Fibroblast of lung (primary cell): Measurements from ENCODE around the gene CST8. TPM values are rescaled to one million over a fixed set of nuclear protein-coding genes. Genes with fewer than 3 reads are reported as not detected.

ENCODE experiments used
- DNase-seq, 2 donors: peaks; one replicate each; pipeline versions ENCODE4 v3.0.0 to v3.0.0-alpha.2; 2010; ENCODE audit warnings: low read depth in 2 of 2
- H2AFZ ChIP-seq: 2 replicates; pipeline ENCODE4 v1.5.1; 2012; ENCODE audit warnings: low read length, control low read depth, inconsistent platforms
- H3K27ac ChIP-seq: 2 replicates; pipeline ENCODE4 v1.5.1; 2011; ENCODE audit warnings: low read length, control low read depth; ENCODE audit not compliant: insufficient read depth
- H3K27me3 ChIP-seq: 2 replicates; pipeline ENCODE4 v1.5.1; 2011; ENCODE audit warnings: mild to moderate bottlenecking, low read length; ENCODE audit not compliant: control insufficient read depth, insufficient read depth
- H3K36me3 ChIP-seq: 2 replicates; pipeline ENCODE4 v1.5.1; 2011; ENCODE audit warnings: low read length; ENCODE audit not compliant: control insufficient read depth, insufficient read depth
- H3K4me1 ChIP-seq: 2 replicates; pipeline ENCODE4 v1.5.1; 2011; ENCODE audit warnings: low read length; ENCODE audit not compliant: control insufficient read depth, insufficient read depth; ENCODE audit errors: extremely low read depth
- H3K4me2 ChIP-seq: 2 replicates; pipeline ENCODE4 v1.5.1; 2011; ENCODE audit warnings: low read length, control low read depth; ENCODE audit not compliant: insufficient read depth; ENCODE audit errors: extremely low read depth
- H3K4me3 ChIP-seq, 4 experiments: fragments of 200-600 bp in 1 of 4; sonication (generic) in 1 of 4; replicated peaks in 1 of 4; 2 replicates each; pipeline ENCODE4 v1.5.1; 2011 to 2016; ENCODE audit warnings: low read length in 4 of 4, low read depth in 3 of 4, mild to moderate bottlenecking in 3 of 4, control low read depth in 2 of 4, inconsistent platforms in 1 of 4, mixed read lengths in 1 of 4; ENCODE audit not compliant: insufficient read depth in 1 of 4; ENCODE audit errors: control extremely low read depth in 1 of 4
- H3K79me2 ChIP-seq: 2 replicates; pipeline ENCODE4 v1.5.1; 2012; ENCODE audit warnings: mild to moderate bottlenecking, low read length, inconsistent platforms; ENCODE audit not compliant: control insufficient read depth, insufficient read depth
- H3K9ac ChIP-seq: 2 replicates; pipeline ENCODE4 v1.5.1; 2011; ENCODE audit warnings: mild to moderate bottlenecking, low read length, control low read depth; ENCODE audit not compliant: insufficient read depth
- H3K9me3 ChIP-seq: 2 replicates; pipeline ENCODE4 v1.5.1; 2012; ENCODE audit warnings: low read depth, low read length; ENCODE audit not compliant: control insufficient read depth, insufficient read depth
- H4K20me1 ChIP-seq: 2 replicates; pipeline ENCODE4 v1.5.1; 2011; ENCODE audit warnings: low read length; ENCODE audit not compliant: control insufficient read depth, insufficient read depth; ENCODE audit errors: extremely low read depth
- EZH2 ChIP-seq: IDR thresholded peaks from 2 replicates; pipeline ENCODE4 v1.5.1; 2012; ENCODE audit warnings: low read length, control low read depth, mild to moderate bottlenecking; ENCODE audit errors: missing control alignments
- polyA plus RNA-seq, 2 donors: library from polyadenylated mRNA; depleted of rRNA in 1 of 2; stranded (reverse) in 1 of 2; unstranded in 1 of 2; fragments of >200 nt; gene quantifications; 2 replicates each; pipeline ENCODE4 v1.2.1, GENCODE V29; 2011 to 2012; ENCODE audit warnings: missing spikeins in 1 of 2
- total RNA-seq: library from RNA; depleted of rRNA; stranded (reverse); fragments of >200 nt; gene quantifications from 2 replicates; pipeline ENCODE4 v1.2.1, GENCODE V29; 2014
- TF ChIP-seq, protein P1 (sequence below), 2 donors: IDR thresholded peaks in 1 of 2; conservative IDR thresholded peaks in 1 of 2; 1 replicate in 1 of 2; 2 replicates in 1 of 2; pipeline ENCODE4 v1.5.1; 2011 to 2012; ENCODE audit warnings: low read length in 2 of 2, control low read depth in 1 of 2, inconsistent platforms in 1 of 2, low read depth in 1 of 2, mild to moderate bottlenecking in 1 of 2

CST8 gene
- total and polyA plus RNA-seq, 2 donors (not counting 1 experiment from before 2014, with no cell fraction given) = not detected

DNA sequence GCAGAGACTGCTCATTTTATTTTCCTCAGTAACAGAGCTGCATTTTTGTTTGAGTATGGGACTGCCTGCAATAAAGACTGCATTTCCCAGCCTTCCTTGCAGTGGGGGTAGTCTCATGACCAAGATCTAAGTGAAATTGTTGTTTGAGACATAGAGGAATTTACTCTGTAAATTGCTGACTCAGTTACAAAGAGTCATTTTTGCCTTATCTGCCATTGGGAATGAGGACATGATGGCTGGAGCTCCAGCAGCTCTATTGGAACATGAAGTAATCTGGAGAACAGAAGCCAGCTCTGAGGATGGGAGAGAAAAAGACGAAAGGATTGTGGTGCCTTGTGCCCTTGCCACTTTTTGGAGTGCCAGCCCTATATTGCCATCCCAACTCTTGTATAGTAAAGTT, 36.1 kb upstream of the CST8 start:
- Histone ChIP-seq H3K27me3 (no peaks in the 10 kb centered on the region), H3K79me2 (no peaks in the 10 kb centered on the region), H3K4me2 (no peak overlapping the region), H3K9me3 (no peaks in the 10 kb centered on the region), H3K27ac (no peak overlapping the region), H3K36me3 (no peaks in the 10 kb centered on the region), H3K4me3 (no peak overlapping the region), H2AFZ (no peak overlapping the region), H3K4me1 (no peaks in the 10 kb centered on the region), H4K20me1 (no peaks in the 10 kb centered on the region), H3K9ac (no peak overlapping the region)
- TF ChIP-seq EZH2 = no peak
- TF ChIP-seq, protein P1, sequence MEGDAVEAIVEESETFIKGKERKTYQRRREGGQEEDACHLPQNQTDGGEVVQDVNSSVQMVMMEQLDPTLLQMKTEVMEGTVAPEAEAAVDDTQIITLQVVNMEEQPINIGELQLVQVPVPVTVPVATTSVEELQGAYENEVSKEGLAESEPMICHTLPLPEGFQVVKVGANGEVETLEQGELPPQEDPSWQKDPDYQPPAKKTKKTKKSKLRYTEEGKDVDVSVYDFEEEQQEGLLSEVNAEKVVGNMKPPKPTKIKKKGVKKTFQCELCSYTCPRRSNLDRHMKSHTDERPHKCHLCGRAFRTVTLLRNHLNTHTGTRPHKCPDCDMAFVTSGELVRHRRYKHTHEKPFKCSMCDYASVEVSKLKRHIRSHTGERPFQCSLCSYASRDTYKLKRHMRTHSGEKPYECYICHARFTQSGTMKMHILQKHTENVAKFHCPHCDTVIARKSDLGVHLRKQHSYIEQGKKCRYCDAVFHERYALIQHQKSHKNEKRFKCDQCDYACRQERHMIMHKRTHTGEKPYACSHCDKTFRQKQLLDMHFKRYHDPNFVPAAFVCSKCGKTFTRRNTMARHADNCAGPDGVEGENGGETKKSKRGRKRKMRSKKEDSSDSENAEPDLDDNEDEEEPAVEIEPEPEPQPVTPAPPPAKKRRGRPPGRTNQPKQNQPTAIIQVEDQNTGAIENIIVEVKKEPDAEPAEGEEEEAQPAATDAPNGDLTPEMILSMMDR (conservative IDR thresholded peaks at IDR 0.05 in 1 of 2, IDR thresholded peaks at IDR 0.05 in 1 of 2; ENCODE audit: low read depth in 1 of 2, low read length in 2 of 2) = no peak
- DNase-seq = no peak

DNA sequence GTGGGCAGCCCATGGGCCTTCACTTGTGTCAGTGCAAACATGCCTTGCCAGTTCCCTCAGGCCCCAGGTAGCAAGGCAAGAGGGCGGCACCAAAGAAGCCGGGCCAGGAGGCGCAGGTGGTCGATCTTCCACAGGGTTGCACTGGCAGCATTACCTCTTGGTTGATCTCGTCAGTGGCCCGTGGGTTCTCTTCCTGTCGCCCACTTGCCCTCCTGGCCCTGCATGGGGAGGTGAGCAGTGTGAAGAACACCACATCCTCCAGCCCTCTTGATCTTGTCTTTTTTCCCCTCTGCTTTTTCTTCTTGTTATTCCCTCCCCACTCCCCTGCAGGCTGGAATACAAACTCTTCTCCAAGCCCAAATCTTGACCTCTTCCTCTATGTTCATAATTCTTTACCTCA, 35.3 kb upstream of the CST8 start:
- Histone ChIP-seq H3K36me3 (no peaks in the 10 kb centered on the region), H3K4me2 (no peak overlapping the region), H3K27me3 (no peaks in the 10 kb centered on the region), H3K4me3 (no peak overlapping the region), H3K9ac (no peak overlapping the region), H4K20me1 (no peaks in the 10 kb centered on the region), H3K79me2 (no peaks in the 10 kb centered on the region), H3K27ac (no peak overlapping the region), H2AFZ (no peak overlapping the region), H3K9me3 (no peaks in the 10 kb centered on the region), H3K4me1 (no peaks in the 10 kb centered on the region)
- no peak for DNase-seq
- TF ChIP-seq, protein P1 (conservative IDR thresholded peaks at IDR 0.05 in 1 of 2, IDR thresholded peaks at IDR 0.05 in 1 of 2; ENCODE audit: low read depth in 1 of 2, low read length in 2 of 2) = no peak

DNA sequence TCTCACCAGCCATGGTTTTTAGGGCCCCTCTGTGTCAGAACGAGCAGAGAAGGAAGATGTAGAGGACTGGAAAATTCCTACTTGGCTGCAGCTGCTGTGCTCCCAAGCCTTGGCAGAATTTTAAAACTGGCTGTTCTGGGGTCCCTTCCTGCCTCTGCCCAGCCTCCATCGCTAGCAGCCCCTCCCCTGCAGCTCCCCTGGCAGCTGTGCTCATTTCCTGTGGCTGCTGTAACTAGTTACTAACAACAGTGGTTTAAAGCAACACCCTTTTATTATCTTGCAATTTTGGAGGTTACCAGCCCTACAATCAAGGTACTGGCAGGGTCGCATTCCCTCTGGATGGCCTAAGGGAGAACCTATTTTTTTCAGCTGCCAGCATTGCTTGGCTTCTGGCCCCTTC, 34.5 kb upstream of the CST8 start:
- H3K79me2 ChIP-seq = no peaks in the 10 kb centered on the region
- TF ChIP-seq, protein P1 (conservative IDR thresholded peaks at IDR 0.05 in 1 of 2, IDR thresholded peaks at IDR 0.05 in 1 of 2; ENCODE audit: low read depth in 1 of 2, low read length in 2 of 2) = no peak
- TF ChIP-seq EZH2 = no peak
- no peaks in the 10 kb centered on the region for H3K36me3 ChIP-seq
- no peak overlapping the region for H3K9ac ChIP-seq
- H3K9me3 ChIP-seq = no peaks in the 10 kb centered on the region
- H2AFZ ChIP-seq = no peak overlapping the region
- H3K4me1 ChIP-seq = no peaks in the 10 kb centered on the region
- H3K4me2 ChIP-seq = no peak overlapping the region
- H3K27ac ChIP-seq = no peak overlapping the region
- no peak for DNase-seq
- H3K27me3 ChIP-seq = no peaks in the 10 kb centered on the region
- H4K20me1 ChIP-seq = no peaks in the 10 kb centered on the region
- H3K4me3 ChIP-seq = no peak overlapping the region
